HEK293T (cell line): Measurements from ENCODE around the gene FBXO34.

Experiments
- ARNT ChIP-seq: fragments of 450-650 bp; IDR thresholded peaks from 2 replicates; pipeline ENCODE4 v1.6.1; 2017; ENCODE audit warnings: mild to moderate bottlenecking
- BHLHE40 ChIP-seq: fragments of 450-650 bp; IDR thresholded peaks from 2 replicates; pipeline ENCODE4 v1.6.1; 2016; ENCODE audit warnings: mild to moderate bottlenecking, moderate library complexity, borderline replicate concordance
- FOXM1 ChIP-seq: fragments of 450-650 bp; IDR thresholded peaks from 2 replicates; pipeline ENCODE4 v1.6.1; 2017; ENCODE audit warnings: mild to moderate bottlenecking, borderline replicate concordance
- L3MBTL2 ChIP-seq: fragments of 450-650 bp; conservative IDR thresholded peaks from 2 replicates; pipeline ENCODE4 v1.6.1; 2016; ENCODE audit warnings: mild to moderate bottlenecking
- NFRKB ChIP-seq: fragments of 450-650 bp; IDR thresholded peaks from 2 replicates; pipeline ENCODE4 v1.6.1; 2016; ENCODE audit warnings: mild to moderate bottlenecking, moderate library complexity
- SP1 ChIP-seq: fragments of 450-650 bp; IDR thresholded peaks from 2 replicates; pipeline ENCODE4 v1.6.1; 2017
- SUZ12 ChIP-seq: fragments of 450-650 bp; IDR thresholded peaks from 2 replicates; pipeline ENCODE4 v1.6.1; 2016; ENCODE audit warnings: mild to moderate bottlenecking
- ZNF384 ChIP-seq: fragments of 450-650 bp; IDR thresholded peaks from 2 replicates; pipeline ENCODE4 v1.6.1; 2016
- TF ChIP-seq, protein P1 (sequence below): fragments of 450-650 bp; IDR thresholded peaks from 2 replicates; pipeline ENCODE4 v1.6.1; 2016

DNA sequence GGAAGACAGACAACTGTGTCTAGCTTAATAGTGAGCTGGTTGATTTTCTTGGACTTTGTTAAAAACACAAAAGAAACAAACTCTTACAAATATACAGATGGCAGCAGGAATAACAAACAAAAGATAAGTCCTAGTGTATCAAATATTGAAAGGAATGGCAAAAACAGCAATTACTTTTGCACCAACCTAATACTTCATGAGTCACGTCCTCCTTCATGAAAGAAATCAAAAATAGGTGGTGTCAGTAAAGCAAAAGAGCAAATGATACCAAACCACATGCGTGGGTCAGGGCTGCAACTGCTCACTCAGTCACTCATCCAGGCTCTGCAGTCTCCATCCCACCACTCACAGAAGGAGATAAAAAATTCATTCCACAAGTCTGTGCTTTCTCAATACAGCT lies 128.6 kb downstream of the FBXO34 start:
- TF ChIP-seq BHLHE40 (no peak), ZNF384 (no peak), FOXM1 (no peak), SUZ12 (no peak), L3MBTL2 (no peak), ARNT (no peak), NFRKB (no peak), SP1 (no peak)
- TF ChIP-seq, protein P1, sequence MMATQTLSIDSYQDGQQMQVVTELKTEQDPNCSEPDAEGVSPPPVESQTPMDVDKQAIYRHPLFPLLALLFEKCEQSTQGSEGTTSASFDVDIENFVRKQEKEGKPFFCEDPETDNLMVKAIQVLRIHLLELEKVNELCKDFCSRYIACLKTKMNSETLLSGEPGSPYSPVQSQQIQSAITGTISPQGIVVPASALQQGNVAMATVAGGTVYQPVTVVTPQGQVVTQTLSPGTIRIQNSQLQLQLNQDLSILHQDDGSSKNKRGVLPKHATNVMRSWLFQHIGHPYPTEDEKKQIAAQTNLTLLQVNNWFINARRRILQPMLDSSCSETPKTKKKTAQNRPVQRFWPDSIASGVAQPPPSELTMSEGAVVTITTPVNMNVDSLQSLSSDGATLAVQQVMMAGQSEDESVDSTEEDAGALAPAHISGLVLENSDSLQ, result no peak
